HG02852 (cell line): ENCODE measurements around the gene HABP2.

Experiments used
- ATAC-seq: cut with Tn5 transposase; IDR thresholded peaks from one replicate; pipeline ENCODE4 v1.9.1; 2021; ENCODE audit warnings: mild to moderate bottlenecking, moderate library complexity; ENCODE audit not compliant: unreplicated experiment

HABP2 gene

GRCh38 chr10:113552701-113553100 is at the start of gene HABP2:
TSS of gene HABP2 (plus strand) at chr10:113553053. CDS start at chr10:113553122, 69 bp downstream.
- ATAC-seq = no peak

GRCh38 chr10:113503930-113504329 is 48.9 kb upstream of the HABP2 start:
- no peak for ATAC-seq

- no peak for ATAC-seq
These were observed 48.4 kb upstream of the HABP2 start for GRCh38 chr10:113504423-113504822.

GRCh38 chr10:113506476-113506875 is 46.4 kb upstream of the HABP2 start:
- ATAC-seq = no peak

GRCh38 chr10:113511419-113511818 is 41.4 kb upstream of the HABP2 start:
- ATAC-seq = no peak

- no peak for ATAC-seq
These were observed 37.7 kb upstream of the HABP2 start for GRCh38 chr10:113515161-113515560.

GRCh38 chr10:113515601-113516000 is 37.3 kb upstream of the HABP2 start:
- ATAC-seq = no peak

- ATAC-seq = no peak
These were observed 36.8 kb upstream of the HABP2 start for GRCh38 chr10:113516061-113516460.

- no peak for ATAC-seq
These were observed 35.5 kb upstream of the HABP2 start for GRCh38 chr10:113517165-113517900.

- no peak for ATAC-seq
These were observed 35.0 kb upstream of the HABP2 start for GRCh38 chr10:113517901-113518260.

- no peak for ATAC-seq
These were observed 34.4 kb upstream of the HABP2 start for GRCh38 chr10:113518415-113518814.

- ATAC-seq = no peak
These were observed 33.8 kb upstream of the HABP2 start for GRCh38 chr10:113518816-113519591.

GRCh38 chr10:113519681-113520115 is 33.2 kb upstream of the HABP2 start:
- no peak for ATAC-seq

- no peak for ATAC-seq
These were observed 32.6 kb upstream of the HABP2 start for GRCh38 chr10:113520261-113520660.

GRCh38 chr10:113520690-113521474 is 32.0 kb upstream of the HABP2 start:
- peak; percentile 75 for ATAC-seq

GRCh38 chr10:113521475-113521795 is 31.4 kb upstream of the HABP2 start:
- ATAC-seq = no peak

GRCh38 chr10:113522460-113522859 is 30.4 kb upstream of the HABP2 start:
- no peak for ATAC-seq

GRCh38 chr10:113523071-113523470 is 29.8 kb upstream of the HABP2 start:
- no peak for ATAC-seq

- ATAC-seq = no peak
These were observed 29.2 kb upstream of the HABP2 start for GRCh38 chr10:113523628-113524027.

- ATAC-seq = no peak
These were observed 28.7 kb upstream of the HABP2 start for GRCh38 chr10:113524120-113524519.
